HK-2 (cell line): ENCODE data around the gene BCAS4.

Source experiments
- DNase-seq: peaks from one replicate; pipeline ENCODE4 v3.0.0-alpha.2; 2018; ENCODE audit not compliant: unreplicated experiment

The BCAS4 gene

GRCh38 chr20:50911716-50912115 is 116.9 kb downstream of the BCAS4 start:
- no peak for DNase-seq

- DNase-seq, result peak; percentile 21
Measured at GRCh38 chr20:50913690-50914375, 119.0 kb downstream of the BCAS4 start.

- DNase-seq, result no peak
Measured at GRCh38 chr20:50915424-50915823, 120.6 kb downstream of the BCAS4 start.

- DNase-seq, result no peak
Measured at GRCh38 chr20:50916257-50916656, 121.4 kb downstream of the BCAS4 start.

- no peak for DNase-seq
Measured at GRCh38 chr20:50916934-50917333, 122.1 kb downstream of the BCAS4 start.

GRCh38 chr20:50918403-50918802 is 123.5 kb downstream of the BCAS4 start:
- DNase-seq, result no peak

GRCh38 chr20:50919567-50919966 is 124.7 kb downstream of the BCAS4 start:
- no peak for DNase-seq

GRCh38 chr20:50920997-50921396 is 126.1 kb downstream of the BCAS4 start:
- no peak for DNase-seq

GRCh38 chr20:50921803-50922501 is 127.1 kb downstream of the BCAS4 start:
- DNase-seq, result no peak

- no peak for DNase-seq
Measured at GRCh38 chr20:50924261-50924920, 129.5 kb downstream of the BCAS4 start.

GRCh38 chr20:50926530-50926929 is 131.7 kb downstream of the BCAS4 start:
- DNase-seq, result no peak
